MM.1S (cell line): ENCODE data around the gene PP2D1.

Source experiments
- DNase-seq: peaks from one replicate; pipeline ENCODE4 v3.0.0-alpha.2; 2015
- H2AFZ ChIP-seq: fragments of 300-600 bp; sonication (generic); 2 replicates; pipeline ENCODE4 v1.6.0; 2016; ENCODE audit warnings: antibody characterized with exemption, low read length
- H3F3A ChIP-seq: fragments of 300-600 bp; sonication (generic); 2 replicates; pipeline ENCODE4 v1.6.1; 2016; ENCODE audit warnings: mild to moderate bottlenecking, antibody characterized with exemption, low read length, moderate library complexity, mixed read lengths; ENCODE audit not compliant: insufficient read depth
- H3K27ac ChIP-seq: fragments of 300-600 bp; sonication (generic); 2 replicates; pipeline ENCODE4 v1.5.1; 2016; ENCODE audit warnings: mild to moderate bottlenecking, low read length
- H3K27me3 ChIP-seq: fragments of 300-600 bp; sonication (generic); replicated peaks from 2 replicates; pipeline ENCODE4 v1.6.0; 2016; ENCODE audit warnings: low read length; ENCODE audit not compliant: insufficient read depth
- H3K36me3 ChIP-seq: fragments of 300-600 bp; sonication (generic); replicated peaks from 2 replicates; pipeline ENCODE4 v1.6.1; 2016; ENCODE audit warnings: mild to moderate bottlenecking, low read length, mixed read lengths; ENCODE audit not compliant: insufficient read depth
- H3K4me1 ChIP-seq: fragments of 300-600 bp; sonication (generic); 2 replicates; pipeline ENCODE4 v1.6.1; 2016; ENCODE audit warnings: low read length, mixed read lengths
- H3K4me2 ChIP-seq: fragments of 300-600 bp; sonication (generic); 2 replicates; pipeline ENCODE4 v1.6.0; 2016; ENCODE audit warnings: low read depth, low read length
- H3K4me3 ChIP-seq: fragments of 300-600 bp; sonication (generic); 2 replicates; pipeline ENCODE4 v1.5.1; 2016; ENCODE audit warnings: low read length, mixed read lengths
- H3K79me2 ChIP-seq: fragments of 300-600 bp; sonication (generic); 2 replicates; pipeline ENCODE4 v1.6.1; 2016; ENCODE audit warnings: mixed run types, low read length, mixed read lengths
- H3K9ac ChIP-seq: fragments of 300-600 bp; sonication (generic); 2 replicates; pipeline ENCODE4 v1.6.1; 2016; ENCODE audit warnings: low read length, mixed read lengths
- H3K9me2 ChIP-seq: fragments of 300-600 bp; sonication (generic); replicated peaks from 2 replicates; pipeline ENCODE4 v1.6.1; 2016; ENCODE audit warnings: mild to moderate bottlenecking, low read length, mixed read lengths; ENCODE audit not compliant: insufficient read depth
- H3K9me3 ChIP-seq: fragments of 300-600 bp; sonication (generic); replicated peaks from 2 replicates; pipeline ENCODE4 v1.6.1; 2016; ENCODE audit warnings: mild to moderate bottlenecking, low read length, mixed read lengths; ENCODE audit not compliant: insufficient read depth
- H4K20me1 ChIP-seq: fragments of 300-600 bp; sonication (generic); 2 replicates; pipeline ENCODE4 v1.6.1; 2016; ENCODE audit warnings: mild to moderate bottlenecking, low read length, moderate library complexity, mixed read lengths; ENCODE audit not compliant: insufficient read depth
- EZH2 ChIP-seq: fragments of 300-600 bp; sonication (generic); optimal IDR thresholded peaks from 2 replicates; pipeline ENCODE3; 2017; ENCODE audit warnings: low read depth, mild to moderate bottlenecking, antibody characterized with exemption, low read length, mixed read lengths
- EZH2phosphoT487 ChIP-seq: fragments of 300-600 bp; sonication (generic); IDR thresholded peaks from 2 replicates; pipeline ENCODE4 v1.6.1; 2018; ENCODE audit warnings: antibody characterized with exemption, low read length
- TF ChIP-seq, protein P1 (sequence below): fragments of 300-600 bp; sonication (generic); IDR thresholded peaks from 2 replicates; pipeline ENCODE4 v1.5.1; 2016; ENCODE audit warnings: antibody characterized with exemption, low read length, mixed read lengths

The PP2D1 gene

DNA sequence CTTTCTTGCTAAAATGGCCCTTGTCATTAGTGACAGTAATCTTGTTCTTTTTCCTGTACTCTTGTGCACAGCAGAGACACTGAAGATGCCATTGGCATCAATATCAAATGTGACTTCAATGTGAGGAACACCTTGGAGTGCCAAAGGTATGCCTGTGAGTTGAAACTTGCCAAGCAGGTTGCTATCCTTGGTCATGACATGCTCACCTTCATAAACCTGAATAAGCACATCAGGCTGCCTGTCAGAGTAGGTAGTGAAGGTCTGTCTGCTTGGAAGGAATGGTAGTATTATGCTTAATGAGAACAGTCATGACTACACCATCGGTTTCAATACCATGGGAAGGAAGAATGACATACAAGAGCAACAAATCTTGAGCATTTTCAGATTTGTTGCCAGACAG is 71.4 kb downstream of the PP2D1 start:
- H3F3A ChIP-seq = no peaks in the 10 kb centered on the region
- no peaks in the 10 kb centered on the region for H4K20me1 ChIP-seq
- no peaks in the 10 kb centered on the region for H3K9me2 ChIP-seq
- H3K4me2 ChIP-seq = no peak overlapping the region
- no peak for DNase-seq
- H3K4me1 ChIP-seq = no peaks in the 10 kb centered on the region
- H3K9me3 ChIP-seq = no peaks in the 10 kb centered on the region
- no peak for TF ChIP-seq EZH2phosphoT487
- TF ChIP-seq, protein P1, sequence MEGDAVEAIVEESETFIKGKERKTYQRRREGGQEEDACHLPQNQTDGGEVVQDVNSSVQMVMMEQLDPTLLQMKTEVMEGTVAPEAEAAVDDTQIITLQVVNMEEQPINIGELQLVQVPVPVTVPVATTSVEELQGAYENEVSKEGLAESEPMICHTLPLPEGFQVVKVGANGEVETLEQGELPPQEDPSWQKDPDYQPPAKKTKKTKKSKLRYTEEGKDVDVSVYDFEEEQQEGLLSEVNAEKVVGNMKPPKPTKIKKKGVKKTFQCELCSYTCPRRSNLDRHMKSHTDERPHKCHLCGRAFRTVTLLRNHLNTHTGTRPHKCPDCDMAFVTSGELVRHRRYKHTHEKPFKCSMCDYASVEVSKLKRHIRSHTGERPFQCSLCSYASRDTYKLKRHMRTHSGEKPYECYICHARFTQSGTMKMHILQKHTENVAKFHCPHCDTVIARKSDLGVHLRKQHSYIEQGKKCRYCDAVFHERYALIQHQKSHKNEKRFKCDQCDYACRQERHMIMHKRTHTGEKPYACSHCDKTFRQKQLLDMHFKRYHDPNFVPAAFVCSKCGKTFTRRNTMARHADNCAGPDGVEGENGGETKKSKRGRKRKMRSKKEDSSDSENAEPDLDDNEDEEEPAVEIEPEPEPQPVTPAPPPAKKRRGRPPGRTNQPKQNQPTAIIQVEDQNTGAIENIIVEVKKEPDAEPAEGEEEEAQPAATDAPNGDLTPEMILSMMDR = no peak
- no peak for TF ChIP-seq EZH2
- no peak overlapping the region for H3K9ac ChIP-seq
- no peak overlapping the region for H2AFZ ChIP-seq
- H3K27me3 ChIP-seq = no peaks in the 10 kb centered on the region
- no peak overlapping the region for H3K4me3 ChIP-seq
- H3K27ac ChIP-seq = no peak overlapping the region
- no peaks in the 10 kb centered on the region for H3K36me3 ChIP-seq
- no peaks in the 10 kb centered on the region for H3K79me2 ChIP-seq

DNA sequence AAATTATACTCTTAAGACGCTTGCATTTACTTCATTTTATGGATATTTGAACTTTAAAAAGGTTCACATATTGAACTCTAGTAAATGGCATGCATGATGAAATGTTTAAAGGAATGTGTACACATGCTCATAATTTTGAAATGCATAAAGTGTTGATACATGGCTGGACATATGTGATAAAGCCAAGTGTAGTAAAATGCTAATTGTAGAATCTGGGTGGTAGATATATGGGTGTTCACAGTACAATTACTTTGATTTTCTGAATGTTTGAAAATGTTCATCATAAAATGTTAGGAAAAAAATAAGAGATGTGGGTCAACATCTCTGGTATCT is 73.8 kb downstream of the PP2D1 start:
- Histone ChIP-seq H3K9me2 (no peaks in the 10 kb centered on the region), H3K27ac (no peak overlapping the region), H3K9ac (no peak overlapping the region), H3K9me3 (no peaks in the 10 kb centered on the region), H3F3A (no peaks in the 10 kb centered on the region), H3K79me2 (no peaks in the 10 kb centered on the region), H3K36me3 (no peaks in the 10 kb centered on the region), H3K4me3 (no peak overlapping the region), H3K27me3 (no peaks in the 10 kb centered on the region), H2AFZ (no peak overlapping the region), H3K4me2 (no peak overlapping the region), H3K4me1 (no peaks in the 10 kb centered on the region), H4K20me1 (no peaks in the 10 kb centered on the region)
- TF ChIP-seq EZH2phosphoT487 (no peak), EZH2 (no peak)
- TF ChIP-seq, protein P1 = no peak
- DNase-seq = no peak

DNA sequence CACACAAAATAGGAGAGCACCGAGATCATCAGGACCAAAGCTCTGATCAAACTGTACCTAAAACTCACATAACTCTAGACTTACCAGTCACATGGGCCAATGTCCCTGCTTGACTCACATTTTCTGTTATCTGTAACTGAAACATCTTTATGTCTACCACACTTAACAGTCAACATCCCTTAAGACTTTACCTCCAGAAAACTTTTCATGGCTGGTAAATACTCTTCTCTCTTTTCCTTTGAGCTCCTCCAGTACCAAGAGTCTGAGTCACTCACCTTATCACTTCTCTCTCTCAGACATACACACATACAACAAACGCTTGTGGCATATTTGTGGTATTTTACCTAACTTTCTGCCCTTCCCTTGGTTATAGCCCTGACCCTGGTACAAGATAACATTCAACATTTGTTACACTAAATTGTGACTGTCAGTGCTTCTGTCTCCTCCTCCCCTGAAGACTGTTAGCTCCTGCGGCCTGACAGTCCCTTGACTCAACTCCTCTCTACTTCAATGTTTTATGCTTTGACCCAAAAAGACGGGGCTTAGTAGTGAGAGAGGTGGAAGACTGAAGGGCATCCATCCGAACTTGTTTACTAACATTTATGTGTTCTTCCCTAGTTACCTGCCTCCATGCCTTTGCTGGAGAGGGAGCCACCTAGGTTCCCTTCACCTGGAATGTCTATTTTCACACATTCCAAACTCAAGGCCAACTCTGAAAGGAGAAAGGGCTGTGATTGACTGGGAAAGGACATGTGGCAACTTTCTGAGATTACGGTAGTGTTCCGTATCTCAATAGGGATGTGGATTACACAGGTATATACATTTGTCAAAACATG is 74.4 kb downstream of the PP2D1 start:
- H3K4me2 ChIP-seq = no peak overlapping the region

More for the DNA sequence above, 74.4 kb downstream of the PP2D1 start:
- Histone ChIP-seq H3K79me2 (no peaks in the 10 kb centered on the region), H3K9ac (no peak overlapping the region), H3K27me3 (no peaks in the 10 kb centered on the region), H2AFZ (no peak overlapping the region), H3K4me3 (no peak overlapping the region), H3F3A (0 out of 2 replicates have a peak, but pooled peaks cover 2% of the 10 kb centered on the region), H4K20me1 (no peaks in the 10 kb centered on the region), H3K27ac (no peak overlapping the region), H3K9me3 (no peaks in the 10 kb centered on the region), H3K4me1 (no peaks in the 10 kb centered on the region), H3K9me2 (no peaks in the 10 kb centered on the region), H3K36me3 (no peaks in the 10 kb centered on the region)
- TF ChIP-seq EZH2phosphoT487 = no peak
- DNase-seq = no peak
